Subcutaneous abdominal adipose tissue (tissue), 5 donors: Measurements from ENCODE around the gene ELP4.
A peak's percentile ranks its signal among the peaks of the same experiment; 100 is the strongest.

Experiments
- H3K27ac ChIP-seq: one replicate; pipeline ENCODE4 v1.7.0; 2013; ENCODE audit warnings: low read depth, mild to moderate bottlenecking, inconsistent platforms, low read length, moderate library complexity
- H3K27me3 ChIP-seq, 5 donors: one replicate each; pipeline ENCODE4 v1.7.0; 2013; ENCODE audit warnings: low read length in 5 of 5, inconsistent platforms in 1 of 5; ENCODE audit not compliant: control insufficient read depth in 5 of 5, insufficient read depth in 4 of 5
- H3K36me3 ChIP-seq, 5 donors: one replicate each; pipeline ENCODE4 v1.7.0; 2013; ENCODE audit warnings: low read length in 5 of 5; ENCODE audit not compliant: control insufficient read depth in 5 of 5, insufficient read depth in 5 of 5
- H3K4me1 ChIP-seq, 5 donors: one replicate each; pipeline ENCODE4 v1.7.0; 2013; ENCODE audit warnings: low read length in 5 of 5, mild to moderate bottlenecking in 3 of 5, moderate library complexity in 1 of 5; ENCODE audit not compliant: control insufficient read depth in 5 of 5, insufficient read depth in 5 of 5
- H3K4me3 ChIP-seq, 5 donors: one replicate each; pipeline ENCODE4 v1.7.0; 2013; ENCODE audit warnings: low read length in 5 of 5, low read depth in 1 of 5
- H3K9ac ChIP-seq, 5 donors: one replicate each; pipeline ENCODE4 v1.7.0; 2013; ENCODE audit warnings: low read length in 5 of 5, mild to moderate bottlenecking in 4 of 5, moderate library complexity in 3 of 5
- H3K9me3 ChIP-seq, 5 donors: one replicate each; pipeline ENCODE4 v1.7.0; 2013; ENCODE audit warnings: low read length in 5 of 5; ENCODE audit not compliant: control insufficient read depth in 5 of 5
- donor health status: healthy.
- donor health status: healthy.
- donor health status: healthy.
- donor health status: healthy.
- donor health status: healthy.

The ELP4 gene

GRCh38 chr11:31812383-31813381 is 303.1 kb downstream of the ELP4 start:
- no peaks in the 10 kb centered on the region for H3K9me3 ChIP-seq
- H3K27ac ChIP-seq = no peak overlapping the region
- no peaks in the 10 kb centered on the region for H3K36me3 ChIP-seq
- peaks cover 64 to 95% (median 83%) of the 10 kb centered on the region in 5 donors for H3K27me3 ChIP-seq
- H3K9ac ChIP-seq = peak overlapping the region in 2 of 5 donors; percentile 30 to 59
- H3K4me1 ChIP-seq = peaks cover 0 to 78% (median 76%) of the 10 kb centered on the region in 5 donors
- peak overlapping the region; percentile 40 to 69 (median 56) for H3K4me3 ChIP-seq

GRCh38 chr11:31813391-31814175 is 304.0 kb downstream of the ELP4 start:
- Histone ChIP-seq H3K36me3 (no peaks in the 10 kb centered on the region), H3K27me3 (peaks cover 63 to 95% (median 83%) of the 10 kb centered on the region in 5 donors), H3K27ac (no peak overlapping the region), H3K9ac (no peak overlapping the region), H3K4me1 (peaks cover 0 to 86% (median 84%) of the 10 kb centered on the region in 5 donors), H3K4me3 (peak overlapping the region in 4 of 5 donors; percentile 51 to 69 (median 62)), H3K9me3 (no peaks in the 10 kb centered on the region)

GRCh38 chr11:31814176-31814868 is 304.8 kb downstream of the ELP4 start:
- Histone ChIP-seq H3K9ac (no peak overlapping the region), H3K27ac (no peak overlapping the region), H3K4me1 (peaks cover 0 to 89% (median 84%) of the 10 kb centered on the region in 5 donors), H3K9me3 (no peaks in the 10 kb centered on the region), H3K36me3 (no peaks in the 10 kb centered on the region), H3K4me3 (no peak overlapping the region), H3K27me3 (peaks cover 61 to 94% (median 82%) of the 10 kb centered on the region in 5 donors)

GRCh38 chr11:31815711-31816467 is 306.3 kb downstream of the ELP4 start:
- Histone ChIP-seq H3K4me1 (peaks cover 0 to 74% (median 72%) of the 10 kb centered on the region in 5 donors), H3K4me3 (peak overlapping the region in 3 of 5 donors; percentile 36 to 56 (median 44)), H3K36me3 (no peaks in the 10 kb centered on the region), H3K27ac (no peak overlapping the region), H3K27me3 (peaks cover 71 to 95% (median 86%) of the 10 kb centered on the region in 5 donors), H3K9me3 (no peaks in the 10 kb centered on the region), H3K9ac (peak overlapping the region in 1 of 5 donors; percentile 4)

- Histone ChIP-seq H3K4me3 (peak overlapping the region in 4 of 5 donors; percentile 19 to 56 (median 40)), H3K9me3 (no peaks in the 10 kb centered on the region), H3K9ac (no peak overlapping the region), H3K27ac (no peak overlapping the region), H3K4me1 (peaks cover 0 to 67% (median 65%) of the 10 kb centered on the region in 5 donors), H3K36me3 (no peaks in the 10 kb centered on the region), H3K27me3 (peaks cover 75 to 95% (median 87%) of the 10 kb centered on the region in 5 donors)
These were observed 307.0 kb downstream of the ELP4 start for GRCh38 chr11:31816468-31817053.

GRCh38 chr11:31817054-31817620 is 307.6 kb downstream of the ELP4 start:
- Histone ChIP-seq H3K4me3 (peak overlapping the region in 4 of 5 donors; percentile 19 to 56 (median 35)), H3K36me3 (no peaks in the 10 kb centered on the region), H3K27ac (no peak overlapping the region), H3K9me3 (no peaks in the 10 kb centered on the region), H3K27me3 (peaks cover 80 to 97% (median 93%) of the 10 kb centered on the region in 5 donors), H3K4me1 (peaks cover 0 to 62% (median 60%) of the 10 kb centered on the region in 5 donors), H3K9ac (no peak overlapping the region)

GRCh38 chr11:31817621-31818424 is 308.3 kb downstream of the ELP4 start:
- Histone ChIP-seq H3K4me3 (peak overlapping the region in 4 of 5 donors; percentile 19 to 56 (median 34)), H3K27ac (no peak overlapping the region), H3K9ac (no peak overlapping the region), H3K9me3 (no peaks in the 10 kb centered on the region), H3K4me1 (peaks cover 0 to 55% (median 53%) of the 10 kb centered on the region in 5 donors), H3K27me3 (peaks cover 82 to 97% (median 93%) of the 10 kb centered on the region in 5 donors), H3K36me3 (no peaks in the 10 kb centered on the region)

- Histone ChIP-seq H3K4me3 (peak overlapping the region in 1 of 5 donors; percentile 56), H3K27me3 (peaks cover 87 to 98% (median 94%) of the 10 kb centered on the region in 5 donors), H3K9me3 (no peaks in the 10 kb centered on the region), H3K9ac (no peak overlapping the region), H3K4me1 (peaks cover 0 to 51% (median 48%) of the 10 kb centered on the region in 5 donors), H3K36me3 (no peaks in the 10 kb centered on the region), H3K27ac (no peak overlapping the region)
These were observed 308.8 kb downstream of the ELP4 start for GRCh38 chr11:31818425-31818755.
